ENCODE measurements around the gene HMCN2. TPM values are rescaled to one million over a fixed set of nuclear protein-coding genes. Genes with fewer than 3 reads are reported as not detected.

The HMCN2 gene
- total RNA-seq, 2 donors from 2014 or later = 2.9 to 5.5 TPM

DNA sequence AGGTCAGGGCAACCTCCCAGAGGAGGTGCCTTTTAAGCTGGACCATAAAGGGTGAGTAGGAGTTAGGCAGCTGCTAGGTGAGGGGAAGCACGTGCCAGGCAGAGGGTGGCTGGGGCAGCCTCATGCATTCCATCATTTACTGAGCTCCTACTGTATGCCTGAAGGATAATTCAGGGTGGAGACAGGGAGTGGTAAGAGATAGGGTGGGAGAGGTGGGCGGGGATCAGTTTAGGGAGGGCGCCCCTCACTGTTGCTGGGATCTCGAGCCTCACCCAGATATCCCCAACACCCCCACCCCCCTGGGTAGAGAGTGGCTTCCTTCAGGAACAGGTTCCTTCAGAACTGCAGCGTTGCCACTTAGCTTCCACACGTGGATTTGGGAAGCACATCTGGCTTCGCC lies 104.7 kb downstream of the HMCN2 start:
- Histone ChIP-seq H3K36me3 (no peaks in the 10 kb centered on the region), H3K27ac (no peak overlapping the region), H3K27me3 (replicated peaks; ENCODE audit: insufficient read depth) (no peaks in the 10 kb centered on the region), H3K4me1 (replicated peaks) (no peaks in the 10 kb centered on the region), H3K4me3 (no peak overlapping the region), H3K9me3 (no peaks in the 10 kb centered on the region)
- intact Hi-C loops (cut with DNase I) = no loop called here
- no peak for TF ChIP-seq POLR2AphosphoS5 (IDR thresholded peaks at IDR 0.05)
- no peak for DNase-seq (ENCODE audit: low spot score)
- WGBS = 76% methylated on average over 6 of the region's 7 CpGs

DNA sequence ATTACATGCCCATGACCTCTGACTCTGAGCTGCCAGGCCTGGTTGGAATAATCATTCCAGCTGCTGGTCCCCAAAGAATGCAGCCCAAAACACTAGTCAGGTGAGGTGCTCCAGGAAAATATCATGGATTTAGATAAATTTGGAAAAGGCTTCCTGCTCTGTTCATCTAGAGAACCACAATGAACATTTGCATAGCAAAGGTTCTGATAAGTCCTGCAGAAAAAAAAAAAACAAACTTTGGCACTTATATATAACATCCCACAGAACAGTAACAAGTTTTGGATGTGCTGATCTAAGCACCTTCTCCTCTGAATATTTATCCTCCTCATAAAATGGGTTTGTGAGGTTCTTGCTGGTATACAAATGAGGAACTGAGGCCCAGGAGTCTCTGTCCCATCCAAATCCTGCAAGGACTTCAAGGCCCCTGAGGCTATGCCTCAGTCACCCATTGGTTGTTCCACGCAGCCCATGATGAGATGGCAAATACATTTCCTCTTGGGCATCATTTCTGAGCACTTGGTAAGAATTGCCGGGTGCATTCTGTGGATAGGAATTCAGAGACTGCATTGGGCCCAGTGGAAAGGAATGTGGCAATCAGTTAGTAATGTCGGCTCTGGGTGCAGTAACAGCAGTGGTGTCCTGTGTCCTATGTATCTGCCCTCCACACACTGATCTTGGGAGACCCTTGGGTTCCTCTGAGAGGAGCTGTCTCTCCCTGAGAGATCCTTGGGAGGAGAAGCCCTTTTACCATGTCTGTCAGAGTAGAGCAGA lies 105.8 kb downstream of the HMCN2 start:
- 78% methylated on average over 3 of the region's 3 CpGs for WGBS
- Histone ChIP-seq H3K9me3 (no peaks in the 10 kb centered on the region), H3K4me3 (no peak overlapping the region), H3K36me3 (no peaks in the 10 kb centered on the region), H3K27ac (no peak overlapping the region), H3K4me1 (replicated peaks) (no peaks in the 10 kb centered on the region), H3K27me3 (replicated peaks; ENCODE audit: insufficient read depth) (no peaks in the 10 kb centered on the region)
- DNase-seq (ENCODE audit: low spot score) = no peak
- TF ChIP-seq POLR2AphosphoS5 (IDR thresholded peaks at IDR 0.05) (no peak), POLR2A (IDR thresholded peaks at IDR 0.05) (no peak)
- TF ChIP-seq, protein P1, sequence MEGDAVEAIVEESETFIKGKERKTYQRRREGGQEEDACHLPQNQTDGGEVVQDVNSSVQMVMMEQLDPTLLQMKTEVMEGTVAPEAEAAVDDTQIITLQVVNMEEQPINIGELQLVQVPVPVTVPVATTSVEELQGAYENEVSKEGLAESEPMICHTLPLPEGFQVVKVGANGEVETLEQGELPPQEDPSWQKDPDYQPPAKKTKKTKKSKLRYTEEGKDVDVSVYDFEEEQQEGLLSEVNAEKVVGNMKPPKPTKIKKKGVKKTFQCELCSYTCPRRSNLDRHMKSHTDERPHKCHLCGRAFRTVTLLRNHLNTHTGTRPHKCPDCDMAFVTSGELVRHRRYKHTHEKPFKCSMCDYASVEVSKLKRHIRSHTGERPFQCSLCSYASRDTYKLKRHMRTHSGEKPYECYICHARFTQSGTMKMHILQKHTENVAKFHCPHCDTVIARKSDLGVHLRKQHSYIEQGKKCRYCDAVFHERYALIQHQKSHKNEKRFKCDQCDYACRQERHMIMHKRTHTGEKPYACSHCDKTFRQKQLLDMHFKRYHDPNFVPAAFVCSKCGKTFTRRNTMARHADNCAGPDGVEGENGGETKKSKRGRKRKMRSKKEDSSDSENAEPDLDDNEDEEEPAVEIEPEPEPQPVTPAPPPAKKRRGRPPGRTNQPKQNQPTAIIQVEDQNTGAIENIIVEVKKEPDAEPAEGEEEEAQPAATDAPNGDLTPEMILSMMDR (IDR thresholded peaks at IDR 0.05) = no peak
- intact Hi-C loops (cut with DNase I) = no loop called here

DNA sequence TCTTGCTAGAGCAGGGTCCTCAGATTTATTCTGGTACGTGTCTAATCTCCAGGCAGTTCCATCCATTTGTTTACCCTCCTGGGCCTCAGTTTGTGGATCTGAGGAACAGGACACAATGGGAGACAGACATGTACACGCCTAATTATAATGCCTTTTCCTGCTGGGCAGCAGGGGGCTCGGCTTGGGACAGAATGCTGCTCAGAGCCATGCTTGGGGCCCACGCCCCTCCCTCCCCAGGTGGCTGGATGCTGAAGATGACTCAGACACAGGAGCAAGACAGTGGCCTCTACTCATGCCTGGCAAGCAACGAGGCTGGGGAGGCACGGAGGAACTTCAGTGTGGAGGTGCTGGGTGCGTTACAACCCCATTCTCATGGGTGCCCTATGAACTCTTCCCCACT lies 106.5 kb downstream of the HMCN2 start:
- TF ChIP-seq, protein P1 (IDR thresholded peaks at IDR 0.05) = no peak
- TF ChIP-seq POLR2AphosphoS5 (IDR thresholded peaks at IDR 0.05) (no peak), POLR2A (IDR thresholded peaks at IDR 0.05) (no peak)
- Histone ChIP-seq H3K4me1 (replicated peaks) (no peaks in the 10 kb centered on the region), H3K36me3 (no peaks in the 10 kb centered on the region), H3K9me3 (no peaks in the 10 kb centered on the region), H3K27me3 (replicated peaks; ENCODE audit: insufficient read depth) (no peaks in the 10 kb centered on the region), H3K27ac (no peak overlapping the region), H3K4me3 (no peak overlapping the region)
- intact Hi-C loops (cut with DNase I) = no loop called here
- WGBS = 81% methylated on average over 7 of the region's 7 CpGs
- no peak for DNase-seq (ENCODE audit: low spot score)

DNA sequence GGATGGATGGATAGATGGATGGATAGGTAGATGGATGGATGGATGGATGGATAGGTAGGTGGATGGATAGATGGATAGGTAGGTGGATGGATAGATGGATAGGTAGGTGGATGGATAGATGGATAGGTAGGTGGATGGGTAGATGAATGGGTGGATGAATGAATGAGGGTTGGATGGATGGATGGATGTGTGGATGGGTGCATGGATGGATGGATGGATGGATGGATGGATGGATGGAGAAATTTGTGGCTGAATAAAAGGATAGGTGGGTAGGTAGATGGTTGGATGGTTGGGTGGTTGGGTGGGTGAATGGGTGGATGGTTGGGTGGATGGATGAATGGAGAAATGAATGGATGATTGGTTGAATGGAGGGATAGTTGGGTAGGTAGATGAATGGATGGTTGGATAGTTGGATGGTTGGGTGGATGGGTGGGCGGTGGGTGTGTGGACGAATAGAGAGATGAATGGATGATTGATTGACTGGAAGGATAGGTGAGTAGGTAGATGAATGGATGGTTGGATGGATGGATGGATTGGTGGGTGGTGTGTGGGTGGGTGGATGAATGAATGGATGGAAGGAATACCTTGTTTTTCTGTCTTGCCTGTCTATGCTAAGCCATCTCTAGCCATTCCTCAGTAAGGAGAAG lies 108.2 kb downstream of the HMCN2 start:
- Histone ChIP-seq H3K4me1 (replicated peaks) (no peaks in the 10 kb centered on the region), H3K27ac (no peak overlapping the region), H3K9me3 (no peaks in the 10 kb centered on the region), H3K27me3 (replicated peaks; ENCODE audit: insufficient read depth) (no peaks in the 10 kb centered on the region), H3K36me3 (no peaks in the 10 kb centered on the region), H3K4me3 (no peak overlapping the region)
- intact Hi-C loops (cut with DNase I) = no loop called here
- 96% methylated on average over 2 of the region's 2 CpGs for WGBS
- DNase-seq (ENCODE audit: low spot score) = no peak
- TF ChIP-seq POLR2A (IDR thresholded peaks at IDR 0.05) (no peak), POLR2AphosphoS5 (IDR thresholded peaks at IDR 0.05) (no peak)
- TF ChIP-seq, protein P1 (IDR thresholded peaks at IDR 0.05) = no peak

DNA sequence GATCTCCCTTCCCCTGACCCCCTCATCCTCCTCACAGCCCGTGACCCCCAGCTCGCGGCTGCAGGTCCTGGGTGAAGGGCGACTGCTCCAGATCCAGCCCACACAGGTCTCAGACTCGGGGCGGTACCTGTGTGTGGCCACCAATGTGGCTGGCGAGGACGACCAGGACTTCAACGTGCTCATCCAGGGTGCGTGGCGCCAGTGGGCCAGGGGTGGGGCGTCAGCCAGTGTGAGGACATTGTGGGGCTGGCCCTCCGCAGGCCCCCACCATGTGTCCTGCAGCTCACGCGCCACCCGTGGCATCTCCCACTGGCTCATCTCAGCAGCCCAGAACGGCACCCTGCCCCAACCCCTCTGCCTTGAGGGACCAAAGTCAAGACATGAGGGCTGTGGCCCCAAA lies 112.1 kb downstream of the HMCN2 start:
- no peak overlapping the region for H3K4me3 ChIP-seq
- 91% methylated on average over 17 of the region's 17 CpGs for WGBS
- no peaks in the 10 kb centered on the region for H3K36me3 ChIP-seq
- intact Hi-C loops (cut with DNase I) = no loop called here
- no peak for DNase-seq (ENCODE audit: low spot score)
- H3K9me3 ChIP-seq = no peaks in the 10 kb centered on the region
- H3K4me1 ChIP-seq (replicated peaks) = no peaks in the 10 kb centered on the region
- H3K27ac ChIP-seq = no peak overlapping the region
- TF ChIP-seq, protein P1 (IDR thresholded peaks at IDR 0.05) = no peak
- TF ChIP-seq POLR2A (IDR thresholded peaks at IDR 0.05) = no peak
- no peak for TF ChIP-seq POLR2AphosphoS5 (IDR thresholded peaks at IDR 0.05)
- no peaks in the 10 kb centered on the region for H3K27me3 ChIP-seq (replicated peaks; ENCODE audit: insufficient read depth)

Measured in prostate gland (tissue), 2 donors.